22Rv1 (cell line): ENCODE data around the gene MIB2.

Experiments
- ZFX ChIP-seq: fragments of 450-650 bp; IDR thresholded peaks from 2 replicates; pipeline ENCODE4 v1.6.1; 2017; ENCODE audit warnings: antibody characterized with exemption, borderline replicate concordance
- TF ChIP-seq, protein P1 (sequence below): fragments of 450-650 bp; IDR thresholded peaks from 2 replicates; pipeline ENCODE4 v1.5.1; 2017; ENCODE audit warnings: mild to moderate bottlenecking

DNA sequence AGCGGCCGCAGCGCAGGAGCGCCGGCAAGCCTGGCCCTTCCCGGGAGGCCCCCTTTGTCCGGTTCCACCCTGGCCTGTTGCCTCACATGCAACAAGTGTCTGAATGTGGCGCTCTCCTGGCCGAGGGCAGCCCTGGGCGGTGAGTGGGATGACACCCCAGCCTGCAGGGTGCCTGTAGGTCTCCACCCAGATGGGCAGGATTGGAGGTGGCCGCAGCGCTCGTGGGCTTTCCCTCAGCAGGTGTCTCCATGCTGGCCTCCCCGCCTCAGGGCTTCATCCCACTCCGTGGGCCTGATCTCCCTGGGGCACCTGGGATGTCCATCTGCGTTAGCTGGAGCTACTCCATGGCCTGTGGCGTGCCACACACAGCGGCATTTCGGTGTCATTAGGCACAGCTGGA lies 1.5 kb downstream of the MIB2 start:
- TF ChIP-seq, protein P1, sequence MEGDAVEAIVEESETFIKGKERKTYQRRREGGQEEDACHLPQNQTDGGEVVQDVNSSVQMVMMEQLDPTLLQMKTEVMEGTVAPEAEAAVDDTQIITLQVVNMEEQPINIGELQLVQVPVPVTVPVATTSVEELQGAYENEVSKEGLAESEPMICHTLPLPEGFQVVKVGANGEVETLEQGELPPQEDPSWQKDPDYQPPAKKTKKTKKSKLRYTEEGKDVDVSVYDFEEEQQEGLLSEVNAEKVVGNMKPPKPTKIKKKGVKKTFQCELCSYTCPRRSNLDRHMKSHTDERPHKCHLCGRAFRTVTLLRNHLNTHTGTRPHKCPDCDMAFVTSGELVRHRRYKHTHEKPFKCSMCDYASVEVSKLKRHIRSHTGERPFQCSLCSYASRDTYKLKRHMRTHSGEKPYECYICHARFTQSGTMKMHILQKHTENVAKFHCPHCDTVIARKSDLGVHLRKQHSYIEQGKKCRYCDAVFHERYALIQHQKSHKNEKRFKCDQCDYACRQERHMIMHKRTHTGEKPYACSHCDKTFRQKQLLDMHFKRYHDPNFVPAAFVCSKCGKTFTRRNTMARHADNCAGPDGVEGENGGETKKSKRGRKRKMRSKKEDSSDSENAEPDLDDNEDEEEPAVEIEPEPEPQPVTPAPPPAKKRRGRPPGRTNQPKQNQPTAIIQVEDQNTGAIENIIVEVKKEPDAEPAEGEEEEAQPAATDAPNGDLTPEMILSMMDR: no peak
- TF ChIP-seq ZFX: no peak
